Caki2 (cell line): ENCODE measurements around the gene CFAP20DC. TPM values are rescaled to one million over a fixed set of nuclear protein-coding genes. Genes with fewer than 3 reads are reported as not detected.
"Not testable (repeated sequence)": the region's sequence is repeated elsewhere in the genome, so short reads cannot be mapped to it uniquely, and the experiment has no call there.

Experiments used
- DNase-seq: peaks from one replicate; pipeline ENCODE4 v3.0.0-alpha.2; 2015; ENCODE audit warnings: low read depth
- in situ Hi-C: cut with HindIII; loops from 2 replicates; pipeline ENCODE4 v1.10.0; 2016; ENCODE audit warnings: low sequenced_read_pairs, low pct_unique_long_range_greater_than_20kb, mixed read lengths
- total RNA-seq: library from RNA; depleted of rRNA; stranded (reverse); fragments of >200 nt; shearing (Covaris generic); gene quantifications from 2 replicates; pipeline ENCODE4 v1.2.3, GENCODE V29; 2014; ENCODE audit warnings: low replicate concordance

Gene CFAP20DC
- total RNA-seq, 1 experiment from 2014 or later: 8.3 TPM

DNA sequence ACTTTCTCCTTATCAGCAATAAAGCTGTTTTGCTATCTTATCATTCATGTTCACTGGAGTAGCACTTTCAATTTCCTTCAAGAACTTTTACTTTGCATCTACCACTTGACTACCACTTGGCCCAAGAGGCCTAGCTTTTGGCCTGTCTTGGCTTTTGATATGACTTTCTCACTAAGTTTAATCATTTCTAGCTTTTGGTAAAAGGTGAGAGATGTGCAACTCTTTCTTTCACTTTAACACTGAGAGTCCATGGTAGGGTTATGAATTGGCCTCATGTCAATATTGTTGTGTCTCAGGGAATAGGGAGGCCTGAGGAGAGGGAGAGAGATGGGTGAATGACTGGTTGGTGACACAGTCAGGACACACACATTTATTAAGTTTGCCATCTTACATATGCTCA is 352.3 kb downstream of the CFAP20DC start:
- in situ Hi-C loops: no loop called here
- no peak for DNase-seq

DNA sequence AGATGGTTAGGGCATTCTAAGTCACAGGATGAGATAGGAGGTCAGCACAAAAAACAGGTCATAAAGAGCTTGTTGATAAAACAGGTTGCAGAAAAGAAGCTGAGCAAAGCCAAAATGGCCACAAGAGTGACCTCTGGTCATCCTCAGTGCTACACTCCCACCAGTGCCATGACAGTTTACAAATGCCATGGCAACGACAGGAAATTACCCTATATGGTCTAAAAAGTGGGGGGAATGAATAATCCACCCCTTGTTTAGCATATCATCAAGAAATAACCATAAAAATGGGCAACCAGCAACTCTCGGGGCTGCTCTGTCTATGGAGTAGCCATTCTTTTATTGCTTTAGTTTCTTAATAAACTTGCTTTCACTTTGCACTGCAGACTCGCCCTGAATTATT is 353.0 kb downstream of the CFAP20DC start:
- in situ Hi-C loops, DNase-seq: not testable (repeated sequence)

DNA sequence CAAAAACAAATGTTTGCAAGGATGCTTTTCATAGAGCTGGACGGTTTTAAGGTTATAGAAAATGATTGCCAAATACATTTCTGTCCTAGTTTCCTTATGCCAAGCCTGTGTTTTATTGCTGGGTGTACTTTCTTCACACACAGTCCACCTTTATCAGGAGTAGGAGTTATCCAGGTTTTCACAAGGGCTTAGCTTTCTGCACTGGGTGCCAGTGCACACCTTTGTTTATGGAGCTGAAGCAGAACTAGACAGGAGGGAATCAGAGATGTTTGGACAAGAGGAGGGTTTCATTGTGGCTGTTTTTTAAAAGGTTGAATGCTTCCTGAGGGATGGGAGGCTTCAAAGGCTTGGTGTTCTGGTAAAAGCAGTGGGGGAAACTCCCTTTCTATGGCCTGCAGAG is 353.7 kb downstream of the CFAP20DC start:
- DNase-seq: no peak
- in situ Hi-C loops: no loop called here

DNA sequence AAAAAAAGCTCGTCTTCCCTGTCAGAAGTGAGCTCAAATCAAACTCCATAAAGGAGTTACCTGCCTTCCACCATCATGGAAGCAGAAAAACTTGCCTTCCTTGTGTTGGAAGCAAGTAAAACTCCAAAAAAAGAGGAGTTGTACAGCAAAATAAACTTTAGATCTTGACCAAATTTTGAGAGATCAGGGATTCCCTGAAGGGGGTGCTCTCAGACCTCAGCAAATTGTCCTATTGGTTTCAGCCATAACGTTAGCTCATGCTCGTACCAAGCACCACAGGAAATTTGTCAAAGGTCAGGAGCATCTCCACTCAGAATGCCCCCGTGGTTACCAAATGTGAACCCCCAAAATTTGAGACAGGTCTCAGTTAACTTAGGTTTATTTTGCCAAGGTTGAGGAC is 354.5 kb downstream of the CFAP20DC start:
- in situ Hi-C loops: not testable (repeated sequence)

DNA sequence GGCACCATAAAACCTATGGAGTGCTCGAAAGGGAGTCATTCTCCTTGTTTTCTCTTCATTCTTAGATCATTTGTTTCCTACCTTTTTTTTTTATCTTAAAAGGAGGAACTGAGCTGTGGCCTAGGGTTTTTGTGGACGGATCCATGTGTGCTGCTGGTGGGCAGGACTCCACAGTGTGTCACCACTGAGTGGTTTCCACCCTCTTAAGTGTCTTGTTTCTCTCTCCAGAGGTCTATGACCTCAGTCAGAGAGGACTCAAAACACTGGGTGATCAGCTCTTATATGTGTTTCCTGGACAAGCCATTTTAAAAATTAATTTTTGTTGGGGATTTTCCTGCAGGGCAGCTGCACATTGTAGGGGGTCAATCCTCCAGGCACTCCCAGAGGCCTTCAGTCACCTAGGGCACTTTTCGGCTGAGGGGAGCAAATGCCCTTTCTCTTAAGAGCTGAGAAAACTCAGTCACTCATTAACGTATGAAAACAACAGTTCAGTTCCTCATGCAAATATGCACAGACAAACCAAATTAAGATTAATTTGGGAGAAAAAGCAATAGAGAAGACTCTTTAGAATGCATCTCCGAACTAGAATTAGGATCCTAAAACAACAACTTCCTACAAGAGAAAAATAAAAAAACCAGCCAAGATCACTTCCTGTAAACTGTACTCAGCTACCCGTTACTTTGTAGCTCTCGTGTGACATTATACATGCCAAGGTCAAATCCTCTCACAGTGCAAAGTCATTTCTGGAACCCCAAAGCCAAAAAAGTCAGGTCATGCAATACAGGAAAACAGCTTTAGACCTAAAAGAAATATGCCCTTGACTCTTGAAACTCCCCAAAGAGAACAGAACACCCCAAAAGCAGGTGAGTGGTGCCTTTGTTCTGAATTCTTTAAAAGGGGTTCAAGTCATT is 355.6 kb downstream of the CFAP20DC start:
- no peak for DNase-seq
- in situ Hi-C loops: no loop called here

More for the DNA sequence above, 354.5 kb downstream of the CFAP20DC start:
- DNase-seq: not testable (repeated sequence)

DNA sequence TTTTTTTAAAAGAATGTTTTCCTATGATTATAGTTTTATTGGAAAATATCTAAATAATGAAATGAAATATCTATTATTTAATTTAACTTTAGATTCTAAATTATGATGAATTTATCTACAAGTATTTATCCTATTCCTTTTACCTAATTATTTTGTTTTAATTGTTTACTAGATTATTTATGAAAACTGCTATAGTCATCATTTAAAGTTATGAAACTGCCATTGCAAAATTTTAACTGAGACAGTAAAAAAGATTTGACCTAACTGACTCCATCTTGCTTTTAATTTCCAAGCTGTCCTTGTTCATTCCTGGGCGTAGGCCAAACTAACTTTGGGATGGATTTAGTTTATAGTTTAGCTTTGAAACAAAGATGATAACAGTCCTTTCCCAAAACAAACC is 357.3 kb downstream of the CFAP20DC start:
- DNase-seq: no peak
- in situ Hi-C loops: no loop called here
